Measurements from ENCODE around the gene TMEM95. TPM values are rescaled to one million over a fixed set of nuclear protein-coding genes. Genes with fewer than 3 reads are reported as not detected.

Gene TMEM95
- total RNA-seq, 3 donors from 2014 or later (not counting 1 experiment from before 2014, with no cell fraction given), result not detected

- peak overlapping the region; percentile 91 for H3K27ac Mint-ChIP-seq
- DNase-seq, result no peak
- no peaks in the 10 kb centered on the region for H3K27me3 Mint-ChIP-seq (ENCODE audit: low read depth in 2 of 2)
- ATAC-seq, result no peak
- TF ChIP-seq CTCF (IDR thresholded peaks at IDR 0.05), result no peak
- H3K4me3 Mint-ChIP-seq, result peak overlapping the region; percentile 79
- Histone ChIP-seq H3K9me3 (ENCODE audit: control insufficient read depth, insufficient read depth, low read length) (no peaks in the 10 kb centered on the region), H3K27me3 (ENCODE audit: control insufficient read depth, insufficient read depth, low read length) (no peaks in the 10 kb centered on the region), H3K27ac (ENCODE audit: low read length) (peak overlapping the region; percentile 64), H3K36me3 (ENCODE audit: control insufficient read depth, insufficient read depth, low read length) (peaks cover 44% of the 10 kb centered on the region), H3K4me1 (ENCODE audit: control insufficient read depth, insufficient read depth, low read length) (peaks cover 20% of the 10 kb centered on the region), H3K4me3 (ENCODE audit: low read length) (peak overlapping the region; percentile 93)
- no peaks in the 10 kb centered on the region for H3K36me3 Mint-ChIP-seq
- H3K4me1 Mint-ChIP-seq, result peaks cover 9 to 20% of the 10 kb centered on the region in 2 donors
- intact Hi-C loops (cut with micrococcal nuclease), result no loop called here
- H3K9me3 Mint-ChIP-seq, result no peaks in the 10 kb centered on the region
- 91% methylated on average over 40 of the region's 42 CpGs for WGBS (ENCODE audit: insufficient coverage)
Observed at GRCh38 chr17:7392696-7393612, 38.0 kb downstream of the TMEM95 start.

GRCh38 chr17:7393613-7394451 lies 38.9 kb downstream of the TMEM95 start:
- Histone ChIP-seq H3K27me3 (ENCODE audit: control insufficient read depth, insufficient read depth, low read length) (no peaks in the 10 kb centered on the region), H3K4me1 (ENCODE audit: control insufficient read depth, insufficient read depth, low read length) (peaks cover 20% of the 10 kb centered on the region), H3K4me3 (ENCODE audit: low read length) (peak overlapping the region; percentile 93), H3K36me3 (ENCODE audit: control insufficient read depth, insufficient read depth, low read length) (peaks cover 37% of the 10 kb centered on the region), H3K27ac (ENCODE audit: low read length) (peak overlapping the region; percentile 64), H3K9me3 (ENCODE audit: control insufficient read depth, insufficient read depth, low read length) (no peaks in the 10 kb centered on the region)
- TF ChIP-seq CTCF (IDR thresholded peaks at IDR 0.05), result no peak
- peak overlapping the region; percentile 91 for H3K27ac Mint-ChIP-seq
- ATAC-seq (peak; percentile 68 to 75 (median 69)), DNase-seq (peak in 1 of 2 donors; percentile 87)
- peak overlapping the region; percentile 95 for H3K4me3 Mint-ChIP-seq
- intact Hi-C loops (cut with micrococcal nuclease), result loop anchor here (1.0 kb wide), 1 partner anchor 10 kb away; the partner anchor contains the start of gene TMEM256
- no peaks in the 10 kb centered on the region for H3K9me3 Mint-ChIP-seq
- no peaks in the 10 kb centered on the region for H3K36me3 Mint-ChIP-seq
- WGBS (ENCODE audit: insufficient coverage), result 6% methylated on average over 48 of the region's 48 CpGs
- peaks cover 9 to 20% of the 10 kb centered on the region in 2 donors for H3K4me1 Mint-ChIP-seq
- H3K27me3 Mint-ChIP-seq (ENCODE audit: low read depth in 2 of 2), result no peaks in the 10 kb centered on the region

GRCh38 chr17:7394452-7395191 lies 39.7 kb downstream of the TMEM95 start, which contains the start of gene PLSCR3:
Gene PLSCR3 (minus strand): TSS chr17:7394525. CDS start chr17:7394110, 415 bp downstream.
- WGBS (ENCODE audit: insufficient coverage), result under 1% methylated on average over 71 of the region's 71 CpGs
- intact Hi-C loops (cut with micrococcal nuclease), result loop anchor here (1.0 kb wide), 1 partner anchor 10 kb away; the partner anchor contains the start of gene TMEM256
- Mint-ChIP-seq H3K9me3 (no peaks in the 10 kb centered on the region), H3K4me3 (peak within 1 kb of the TSS; percentile 96), H3K4me1 (peaks cover 9 to 20% of the 10 kb centered on the region in 2 donors), H3K36me3 (no peaks in the 10 kb centered on the region), H3K27me3 (ENCODE audit: low read depth in 2 of 2) (no peaks in the 10 kb centered on the region), H3K27ac (peak within 1 kb of the TSS; percentile 91)
- no peak for TF ChIP-seq CTCF (IDR thresholded peaks at IDR 0.05)
- Histone ChIP-seq H3K36me3 (ENCODE audit: control insufficient read depth, insufficient read depth, low read length) (peaks cover 29% of the 10 kb centered on the region), H3K27ac (ENCODE audit: low read length) (peak within 1 kb of the TSS; percentile 76), H3K4me1 (ENCODE audit: control insufficient read depth, insufficient read depth, low read length) (peaks cover 20% of the 10 kb centered on the region), H3K9me3 (ENCODE audit: control insufficient read depth, insufficient read depth, low read length) (no peaks in the 10 kb centered on the region), H3K4me3 (ENCODE audit: low read length) (peak within 1 kb of the TSS; percentile 93), H3K27me3 (ENCODE audit: control insufficient read depth, insufficient read depth, low read length) (no peaks in the 10 kb centered on the region)
- ATAC-seq (peak; percentile 88 to 96 (median 89)), DNase-seq (peak; percentile 86 to 88)

Measured in natural killer cell (primary cell).